Ascending aorta (tissue), 2 donors: ENCODE data around the gene SLC8A3. TPM values are rescaled to one million over a fixed set of nuclear protein-coding genes. Genes with fewer than 3 reads are reported as not detected.

Experiments
- DNase-seq, 2 donors: peaks; one replicate each; pipeline ENCODE4 v3.0.0-alpha.2; 2019; ENCODE audit warnings: low spot score in 2 of 2
- H3K27ac ChIP-seq, 2 donors: fragments of 200-600 bp; sonication (generic); one replicate each; pipeline ENCODE4 v1.5.1; 2016 to 2017; ENCODE audit warnings: mild to moderate bottlenecking in 1 of 2
- H3K27me3 ChIP-seq: fragments of 200-600 bp; sonication (generic); one replicate; pipeline ENCODE4 v1.5.1; 2017
- H3K36me3 ChIP-seq, 2 donors: fragments of 200-600 bp; sonication (generic); one replicate each; pipeline ENCODE4 v1.5.1; 2016
- H3K4me1 ChIP-seq, 2 donors: fragments of 200-600 bp; sonication (generic); one replicate each; pipeline ENCODE4 v1.5.1; 2016 to 2017; ENCODE audit warnings: mild to moderate bottlenecking in 1 of 2
- H3K4me3 ChIP-seq, 2 donors: fragments of 200-600 bp; sonication (generic); one replicate each; pipeline ENCODE4 v1.5.1; 2016 to 2017; ENCODE audit warnings: mild to moderate bottlenecking in 1 of 2
- H3K9me3 ChIP-seq, 2 donors: fragments of 200-600 bp; sonication (generic); one replicate each; pipeline ENCODE4 v1.5.1; 2016
- CTCF ChIP-seq, 3 experiments: fragments of 200-600 bp in 2 of 3; fragments of 450-650 bp in 1 of 3; sonication (generic) in 2 of 3; IDR thresholded peaks; one replicate each; pipeline ENCODE4 v1.5.1; 2016 to 2019; ENCODE audit warnings: antibody characterized with exemption in 3 of 3, mild to moderate bottlenecking in 1 of 3, moderate library complexity in 1 of 3
- intact Hi-C: fragments of 100-400 bp; cut with DNase I; formaldehyde crosslinking; loops from one replicate; pipeline ENCODE4 v1.15.1; 2023
- total RNA-seq: library from RNA; depleted of rRNA; stranded (reverse); fragments of >200 nt; gene quantifications from one replicate; pipeline ENCODE4 v1.1.0, GENCODE V29; 2016

SLC8A3 gene
- total RNA-seq, 1 donor from 2014 or later: not detected

- Histone ChIP-seq H3K4me1 (no peaks in the 10 kb centered on the region), H3K27ac (no peak overlapping the region), H3K36me3 (no peaks in the 10 kb centered on the region), H3K9me3 (no peaks in the 10 kb centered on the region), H3K27me3 (no peaks in the 10 kb centered on the region), H3K4me3 (no peak overlapping the region)
- DNase-seq: no peak
- TF ChIP-seq CTCF (IDR thresholded peaks at IDR 0.05): no peak
- intact Hi-C loops: no loop called here
Measured at GRCh38 chr14:70061108-70061507, 127.6 kb downstream of the SLC8A3 start.

- TF ChIP-seq CTCF (IDR thresholded peaks at IDR 0.05): no peak
- Histone ChIP-seq H3K4me3 (no peak overlapping the region), H3K9me3 (no peaks in the 10 kb centered on the region), H3K36me3 (no peaks in the 10 kb centered on the region), H3K27ac (no peak overlapping the region), H3K4me1 (no peaks in the 10 kb centered on the region), H3K27me3 (no peaks in the 10 kb centered on the region)
- DNase-seq: no peak
- intact Hi-C loops: no loop called here
Measured at GRCh38 chr14:70059545-70059944, 129.2 kb downstream of the SLC8A3 start.

- Histone ChIP-seq H3K36me3 (no peaks in the 10 kb centered on the region), H3K9me3 (no peaks in the 10 kb centered on the region), H3K4me3 (no peak overlapping the region), H3K27me3 (no peaks in the 10 kb centered on the region), H3K27ac (no peak overlapping the region), H3K4me1 (no peaks in the 10 kb centered on the region)
- intact Hi-C loops: no loop called here
- no peak for DNase-seq
- no peak for TF ChIP-seq CTCF (IDR thresholded peaks at IDR 0.05)
Measured at GRCh38 chr14:70057519-70058136, 131.1 kb downstream of the SLC8A3 start.

GRCh38 chr14:70052990-70053389 lies 135.8 kb downstream of the SLC8A3 start:
- TF ChIP-seq CTCF (IDR thresholded peaks at IDR 0.05): no peak
- Histone ChIP-seq H3K36me3 (no peaks in the 10 kb centered on the region), H3K27me3 (no peaks in the 10 kb centered on the region), H3K4me3 (no peak overlapping the region), H3K9me3 (no peaks in the 10 kb centered on the region), H3K27ac (no peak overlapping the region), H3K4me1 (no peaks in the 10 kb centered on the region)
- no peak for DNase-seq
- intact Hi-C loops: no loop called here

- no peak for DNase-seq
- intact Hi-C loops: no loop called here
- Histone ChIP-seq H3K4me3 (no peak overlapping the region), H3K36me3 (no peaks in the 10 kb centered on the region), H3K27ac (no peak overlapping the region), H3K4me1 (no peaks in the 10 kb centered on the region), H3K27me3 (no peaks in the 10 kb centered on the region), H3K9me3 (no peaks in the 10 kb centered on the region)
- TF ChIP-seq CTCF (IDR thresholded peaks at IDR 0.05): no peak
Measured at GRCh38 chr14:70050136-70050535, 138.6 kb downstream of the SLC8A3 start.

GRCh38 chr14:70049605-70050004 lies 139.1 kb downstream of the SLC8A3 start:
- intact Hi-C loops: no loop called here
- no peaks in the 10 kb centered on the region for H3K4me1 ChIP-seq
- no peak for TF ChIP-seq CTCF (IDR thresholded peaks at IDR 0.05)

More at GRCh38 chr14:70049605-70050004, 139.1 kb downstream of the SLC8A3 start:
- no peak for DNase-seq
- H3K27ac ChIP-seq: no peak overlapping the region
- H3K27me3 ChIP-seq: no peaks in the 10 kb centered on the region
- H3K36me3 ChIP-seq: no peaks in the 10 kb centered on the region
- no peaks in the 10 kb centered on the region for H3K9me3 ChIP-seq
- no peak overlapping the region for H3K4me3 ChIP-seq
